ENCODE measurements around the gene HMOX1. TPM values are rescaled to one million over a fixed set of nuclear protein-coding genes. Genes with fewer than 3 reads are reported as not detected.
A peak's percentile ranks its signal among the peaks of the same experiment; 100 is the strongest.
"Not testable (repeated sequence)": the region's sequence is repeated elsewhere in the genome, so short reads cannot be mapped to it uniquely, and the experiment has no call there.

The HMOX1 gene
- total and polyA plus RNA-seq, 2 of the 8 experiments (the other 6 are each of a cell fraction or from before 2014, with no cell fraction given) = 25.0 to 41.6 TPM

GRCh38 chr22:35394810-35395563 is 14.1 kb downstream of the HMOX1 start (continued):
- TF ChIP-seq CEBPB (IDR thresholded peaks at IDR 0.05; ENCODE audit: low read depth, low read length) = no peak
- no peak for TF ChIP-seq SAP30 (IDR thresholded peaks at IDR 0.05; ENCODE audit: insufficient read depth, insufficient replicate concordance, low read length)
- no peak for TF ChIP-seq FOSL1 (IDR thresholded peaks at IDR 0.05; ENCODE audit: insufficient read depth, low read depth, low read length)
- TF ChIP-seq NANOG (IDR thresholded peaks at IDR 0.05; ENCODE audit: insufficient read depth, low read depth, low read length, poor library complexity, severe bottlenecking) = no peak
- no peak for TF ChIP-seq SP1 (IDR thresholded peaks at IDR 0.05; ENCODE audit: low read depth, low read length)
- no peak for TF ChIP-seq RFX5 (IDR thresholded peaks at IDR 0.05; ENCODE audit: borderline replicate concordance, low read depth, low read length)

- not testable (repeated sequence) for H3K14ac ChIP-seq (ENCODE audit: insufficient read length); H3K4ac ChIP-seq (replicated peaks; ENCODE audit: insufficient read length, low read depth, low read length); H3K4me2 ChIP-seq (ENCODE audit: insufficient read depth in 1 of 2, low read depth in 2 of 2, low read length in 2 of 2); H2BK120ac ChIP-seq (replicated peaks; ENCODE audit: low read depth, low read length); FAIRE-seq; H3K9me3 ChIP-seq (ENCODE audit: insufficient read depth in 2 of 2, low read depth in 1 of 2, low read length in 1 of 2); H2BK15ac ChIP-seq (ENCODE audit: low read length); DNase-seq (ENCODE audit: low read depth in 1 of 2, low spot score in 2 of 2); H4K91ac ChIP-seq (replicated peaks; ENCODE audit: insufficient read length, low read length); H4K20me1 ChIP-seq (replicated peaks in 1 of 2; ENCODE audit: control insufficient read depth in 1 of 2, insufficient read depth in 2 of 2, low read length in 2 of 2); H3K27ac ChIP-seq (ENCODE audit: low read depth, low read length); H2BK5ac ChIP-seq (ENCODE audit: low read depth, low read length); H3K79me1 ChIP-seq (ENCODE audit: low read depth, low read length); H3K23me2 ChIP-seq (ENCODE audit: low read depth, low read length); H3K23ac ChIP-seq (ENCODE audit: insufficient read length); H3K4me3 ChIP-seq (ENCODE audit: extremely low read depth in 1 of 4, insufficient read depth in 2 of 4, low read depth in 3 of 4, low read length in 4 of 4); H3K18ac ChIP-seq (ENCODE audit: extremely low read depth, low read length); H3K9ac ChIP-seq (replicated peaks in 1 of 4; ENCODE audit: extremely low read depth in 1 of 4, low read depth in 3 of 4, low read length in 3 of 4); H3K56ac ChIP-seq (replicated peaks; ENCODE audit: insufficient read length, low read depth, low read length); H4K8ac ChIP-seq (ENCODE audit: extremely low read depth, insufficient read depth, low read length); H2BK20ac ChIP-seq (ENCODE audit: low read length); H4K5ac ChIP-seq (ENCODE audit: insufficient read length, low read depth, low read length); H2AK5ac ChIP-seq (ENCODE audit: low read depth, low read length); H3K27me3 ChIP-seq (replicated peaks in 1 of 4; ENCODE audit: control insufficient read depth in 3 of 4, extremely low read depth in 1 of 4, insufficient read depth in 3 of 4, low read length in 3 of 4)
- ChIA-PET CTCF (ENCODE audit: partially characterized antibody) (interaction anchor here (1.1 to 3.1 kb wide), 9 partner anchors 8 to 102 kb away, joined by 3 to 9 read pairs (median 4); no protein-coding TSS in a partner anchor), POLR2A (ENCODE audit: partially characterized antibody) (interaction anchor here (0.7 to 57.4 kb wide), 3 partner anchors 1 to 44 kb away, joined by 3 to 1995 read pairs (median 1995); partner anchors contain the start of genes HMOX1 and MCM5)
- Histone ChIP-seq H2AFZ (ENCODE audit: low read length) (0 out of 2 replicates have a peak overlapping the region, but pooled peaks have one; percentile 63), H3K79me2 (ENCODE audit: control insufficient read depth in 1 of 2, insufficient read depth in 2 of 2, low read length in 2 of 2) (peaks cover 12 to 17% of the 10 kb centered on the region in 2 experiments), H2BK12ac (ENCODE audit: low read depth, low read length) (0 out of 2 replicates have a peak overlapping the region, but pooled peaks have one; percentile 60), H3K4me1 (replicated peaks in 1 of 4; ENCODE audit: control insufficient read depth in 3 of 4, insufficient read depth in 4 of 4, low read length in 3 of 4) (peaks cover 7 to 13% (median 9%) of the 10 kb centered on the region in 4 experiments), H3K36me3 (ENCODE audit: control insufficient read depth in 2 of 4, insufficient read depth in 4 of 4, low read length in 3 of 4) (peaks cover 3 to 12% (median 7%) of the 10 kb centered on the region in 4 experiments)
- 78% methylated on average over 6 of the region's 6 CpGs; no CpG with 5 or more reads in 1 of the 2 experiments for WGBS, 2 experiments (ENCODE audit: extremely low coverage in 1 of 2, insufficient coverage in 1 of 2, insufficient read length in 1 of 2, insufficient replicate concordance in 2 of 2, low coverage in 1 of 2, low lambda C conversion rate in 2 of 2, missing lambda C conversion rate in 1 of 2)
Observed at GRCh38 chr22:35396622-35397021, 15.7 kb downstream of the HMOX1 start.
